H1 (cell line): ENCODE data around the gene UTS2B. TPM values are rescaled to one million over a fixed set of nuclear protein-coding genes. Genes with fewer than 3 reads are reported as not detected.

Experiments used
- BCL11A ChIP-seq, 2 experiments: IDR thresholded peaks; one replicate each; pipeline ENCODE4 v1.6.1; 2011; ENCODE audit warnings: low read depth in 2 of 2, low read length in 2 of 2, mild to moderate bottlenecking in 2 of 2
- CEBPB ChIP-seq: IDR thresholded peaks from 2 replicates; pipeline ENCODE4 v1.6.1; 2012; ENCODE audit warnings: low read depth, low read length
- EP300 ChIP-seq, 2 experiments: IDR thresholded peaks; 1 replicate in 1 of 2; 2 replicates in 1 of 2; pipeline ENCODE4 v1.6.1; 2011 to 2012; ENCODE audit warnings: low read depth in 2 of 2, low read length in 2 of 2, mild to moderate bottlenecking in 2 of 2, borderline replicate concordance in 1 of 2, inconsistent platforms in 1 of 2, moderate library complexity in 1 of 2
- polyA plus RNA-seq, 7 experiments: library from polyadenylated mRNA; depleted of rRNA in 3 of 7; stranded (reverse) in 5 of 7; unstranded in 2 of 7; fragments of >200 nt in 5 of 7; fragments of 200-250 nt in 2 of 7; gene quantifications; 1 replicate in 5 of 7; 2 replicates in 1 of 7; 4 replicates in 1 of 7; pipeline versions ENCODE4 v1.2.1 to v1.2.3, GENCODE V29; 2011 to 2013; ENCODE audit warnings: missing spikeins in 2 of 7, mixed read lengths in 2 of 7
- total RNA-seq: library from RNA; stranded (reverse); fragmentation: NEBNext Ultra II Directional; extraction: Animal tissue kit (Norgen Biotek cat#: 25700); gene quantifications from 2 replicates; pipeline ENCODE4 v1.2.1, GENCODE V29; 2021
- TF ChIP-seq, protein P1 (sequence below): fragments of 300-600 bp; sonication (generic); IDR thresholded peaks from 2 replicates; pipeline ENCODE4 v1.7.1; 2012; ENCODE audit warnings: low read length, moderate library complexity, mild to moderate bottlenecking, inconsistent platforms; ENCODE audit not compliant: insufficient replicate concordance

Gene UTS2B
- total and polyA plus RNA-seq, 2 of the 8 experiments (the other 6 are each of a cell fraction or from before 2014, with no cell fraction given), result not detected

GRCh38 chr3:191352014-191352413 is 21.7 kb upstream of the UTS2B start (continued):
- TF ChIP-seq, protein P1, sequence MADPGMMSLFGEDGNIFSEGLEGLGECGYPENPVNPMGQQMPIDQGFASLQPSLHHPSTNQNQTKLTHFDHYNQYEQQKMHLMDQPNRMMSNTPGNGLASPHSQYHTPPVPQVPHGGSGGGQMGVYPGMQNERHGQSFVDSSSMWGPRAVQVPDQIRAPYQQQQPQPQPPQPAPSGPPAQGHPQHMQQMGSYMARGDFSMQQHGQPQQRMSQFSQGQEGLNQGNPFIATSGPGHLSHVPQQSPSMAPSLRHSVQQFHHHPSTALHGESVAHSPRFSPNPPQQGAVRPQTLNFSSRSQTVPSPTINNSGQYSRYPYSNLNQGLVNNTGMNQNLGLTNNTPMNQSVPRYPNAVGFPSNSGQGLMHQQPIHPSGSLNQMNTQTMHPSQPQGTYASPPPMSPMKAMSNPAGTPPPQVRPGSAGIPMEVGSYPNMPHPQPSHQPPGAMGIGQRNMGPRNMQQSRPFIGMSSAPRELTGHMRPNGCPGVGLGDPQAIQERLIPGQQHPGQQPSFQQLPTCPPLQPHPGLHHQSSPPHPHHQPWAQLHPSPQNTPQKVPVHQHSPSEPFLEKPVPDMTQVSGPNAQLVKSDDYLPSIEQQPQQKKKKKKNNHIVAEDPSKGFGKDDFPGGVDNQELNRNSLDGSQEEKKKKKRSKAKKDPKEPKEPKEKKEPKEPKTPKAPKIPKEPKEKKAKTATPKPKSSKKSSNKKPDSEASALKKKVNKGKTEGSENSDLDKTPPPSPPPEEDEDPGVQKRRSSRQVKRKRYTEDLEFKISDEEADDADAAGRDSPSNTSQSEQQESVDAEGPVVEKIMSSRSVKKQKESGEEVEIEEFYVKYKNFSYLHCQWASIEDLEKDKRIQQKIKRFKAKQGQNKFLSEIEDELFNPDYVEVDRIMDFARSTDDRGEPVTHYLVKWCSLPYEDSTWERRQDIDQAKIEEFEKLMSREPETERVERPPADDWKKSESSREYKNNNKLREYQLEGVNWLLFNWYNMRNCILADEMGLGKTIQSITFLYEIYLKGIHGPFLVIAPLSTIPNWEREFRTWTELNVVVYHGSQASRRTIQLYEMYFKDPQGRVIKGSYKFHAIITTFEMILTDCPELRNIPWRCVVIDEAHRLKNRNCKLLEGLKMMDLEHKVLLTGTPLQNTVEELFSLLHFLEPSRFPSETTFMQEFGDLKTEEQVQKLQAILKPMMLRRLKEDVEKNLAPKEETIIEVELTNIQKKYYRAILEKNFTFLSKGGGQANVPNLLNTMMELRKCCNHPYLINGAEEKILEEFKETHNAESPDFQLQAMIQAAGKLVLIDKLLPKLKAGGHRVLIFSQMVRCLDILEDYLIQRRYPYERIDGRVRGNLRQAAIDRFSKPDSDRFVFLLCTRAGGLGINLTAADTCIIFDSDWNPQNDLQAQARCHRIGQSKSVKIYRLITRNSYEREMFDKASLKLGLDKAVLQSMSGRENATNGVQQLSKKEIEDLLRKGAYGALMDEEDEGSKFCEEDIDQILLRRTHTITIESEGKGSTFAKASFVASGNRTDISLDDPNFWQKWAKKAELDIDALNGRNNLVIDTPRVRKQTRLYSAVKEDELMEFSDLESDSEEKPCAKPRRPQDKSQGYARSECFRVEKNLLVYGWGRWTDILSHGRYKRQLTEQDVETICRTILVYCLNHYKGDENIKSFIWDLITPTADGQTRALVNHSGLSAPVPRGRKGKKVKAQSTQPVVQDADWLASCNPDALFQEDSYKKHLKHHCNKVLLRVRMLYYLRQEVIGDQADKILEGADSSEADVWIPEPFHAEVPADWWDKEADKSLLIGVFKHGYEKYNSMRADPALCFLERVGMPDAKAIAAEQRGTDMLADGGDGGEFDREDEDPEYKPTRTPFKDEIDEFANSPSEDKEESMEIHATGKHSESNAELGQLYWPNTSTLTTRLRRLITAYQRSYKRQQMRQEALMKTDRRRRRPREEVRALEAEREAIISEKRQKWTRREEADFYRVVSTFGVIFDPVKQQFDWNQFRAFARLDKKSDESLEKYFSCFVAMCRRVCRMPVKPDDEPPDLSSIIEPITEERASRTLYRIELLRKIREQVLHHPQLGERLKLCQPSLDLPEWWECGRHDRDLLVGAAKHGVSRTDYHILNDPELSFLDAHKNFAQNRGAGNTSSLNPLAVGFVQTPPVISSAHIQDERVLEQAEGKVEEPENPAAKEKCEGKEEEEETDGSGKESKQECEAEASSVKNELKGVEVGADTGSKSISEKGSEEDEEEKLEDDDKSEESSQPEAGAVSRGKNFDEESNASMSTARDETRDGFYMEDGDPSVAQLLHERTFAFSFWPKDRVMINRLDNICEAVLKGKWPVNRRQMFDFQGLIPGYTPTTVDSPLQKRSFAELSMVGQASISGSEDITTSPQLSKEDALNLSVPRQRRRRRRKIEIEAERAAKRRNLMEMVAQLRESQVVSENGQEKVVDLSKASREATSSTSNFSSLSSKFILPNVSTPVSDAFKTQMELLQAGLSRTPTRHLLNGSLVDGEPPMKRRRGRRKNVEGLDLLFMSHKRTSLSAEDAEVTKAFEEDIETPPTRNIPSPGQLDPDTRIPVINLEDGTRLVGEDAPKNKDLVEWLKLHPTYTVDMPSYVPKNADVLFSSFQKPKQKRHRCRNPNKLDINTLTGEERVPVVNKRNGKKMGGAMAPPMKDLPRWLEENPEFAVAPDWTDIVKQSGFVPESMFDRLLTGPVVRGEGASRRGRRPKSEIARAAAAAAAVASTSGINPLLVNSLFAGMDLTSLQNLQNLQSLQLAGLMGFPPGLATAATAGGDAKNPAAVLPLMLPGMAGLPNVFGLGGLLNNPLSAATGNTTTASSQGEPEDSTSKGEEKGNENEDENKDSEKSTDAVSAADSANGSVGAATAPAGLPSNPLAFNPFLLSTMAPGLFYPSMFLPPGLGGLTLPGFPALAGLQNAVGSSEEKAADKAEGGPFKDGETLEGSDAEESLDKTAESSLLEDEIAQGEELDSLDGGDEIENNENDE, result no peak
- TF ChIP-seq EP300 (IDR thresholded peaks at IDR 0.05; ENCODE audit: borderline replicate concordance in 1 of 2, low read depth in 2 of 2, low read length in 2 of 2), result no peak
- no peak for TF ChIP-seq BCL11A (IDR thresholded peaks at IDR 0.05; ENCODE audit: low read depth in 2 of 2, low read length in 2 of 2)
- TF ChIP-seq CEBPB, result no peak
